MCF 10A (cell line): Measurements from ENCODE around the gene PCSK7. TPM values are rescaled to one million over a fixed set of nuclear protein-coding genes. Genes with fewer than 3 reads are reported as not detected.

Experiments
- BruUV-seq: library from RNA; stranded (reverse); fragments of 400-500 nt; replicated peaks from 2 replicates; lab custom pipeline; 2021; lab: Mats Ljungman, UMichigan
- CTCF ChIA-PET: fragments of 300-600 bp; sonication (Branson Sonifier 250); formaldehyde crosslinking; extraction: SDS; loops from one replicate; lab custom pipeline; 2021; ENCODE audit warnings: antibody characterized with exemption, inconsistent platforms; lab: Yijun Ruan, JAX
- POLR2A ChIA-PET: fragments of 300-600, 350-650 bp; sonication (Branson Sonifier 250); formaldehyde crosslinking; extraction: SDS; loops from one replicate; lab custom pipeline; 2020; ENCODE audit warnings: antibody characterized with exemption, inconsistent platforms; lab: Yijun Ruan, JAX
- DNase-seq: peaks from one replicate; pipeline ENCODE4 v3.0.0-alpha.2; 2018; ENCODE audit not compliant: unreplicated experiment
- H3K27ac Mint-ChIP-seq: one replicate; pipeline ENCODE4 v1.8.0; 2022; ENCODE audit warnings: mild to moderate bottlenecking, low read depth, mixed read lengths; ENCODE audit not compliant: unreplicated experiment
- H3K27me3 Mint-ChIP-seq: one replicate; pipeline ENCODE4 v1.8.0; 2022; ENCODE audit warnings: mixed read lengths; ENCODE audit not compliant: insufficient read depth, unreplicated experiment
- H3K36me3 Mint-ChIP-seq: one replicate; pipeline ENCODE4 v1.8.0; 2022; ENCODE audit warnings: mild to moderate bottlenecking, moderate library complexity, mixed read lengths; ENCODE audit not compliant: insufficient read depth, unreplicated experiment
- H3K4me1 Mint-ChIP-seq: one replicate; pipeline ENCODE4 v1.8.0; 2022; ENCODE audit warnings: mixed read lengths; ENCODE audit not compliant: insufficient read depth, unreplicated experiment
- H3K4me3 Mint-ChIP-seq: one replicate; pipeline ENCODE4 v1.8.0; 2022; ENCODE audit warnings: mild to moderate bottlenecking, moderate library complexity, mixed read lengths; ENCODE audit not compliant: unreplicated experiment
- H3K9me3 Mint-ChIP-seq: one replicate; pipeline ENCODE4 v1.8.0; 2022; ENCODE audit warnings: mixed read lengths; ENCODE audit not compliant: unreplicated experiment
- intact Hi-C: fragments of 100-400 bp; cut with micrococcal nuclease; formaldehyde crosslinking; loops from 2 replicates; pipeline ENCODE4 v1.14.1; 2022
- total RNA-seq: library from RNA; stranded (reverse); gene quantifications from 2 replicates; pipeline ENCODE4 v1.2.3, GENCODE V29; 2022
- TF ChIP-seq, protein P1 (sequence below): fragments of 200-600 bp; IDR thresholded peaks from one replicate; pipeline ENCODE4 v1.8.0; 2022; ENCODE audit warnings: antibody characterized with exemption, mild to moderate bottlenecking; ENCODE audit not compliant: unreplicated experiment

The PCSK7 gene
- total RNA-seq, 1 experiment from 2014 or later: 58.6 TPM

GRCh38 chr11:117220999-117221774 lies 10.7 kb downstream of the PCSK7 start:
- ChIA-PET POLR2A (interaction anchor here (1.3 to 2.1 kb wide), 2 partner anchors 10 to 43 kb away, joined by 4 to 6 read pairs; partner anchors contain the start of genes PCSK7 and SIDT2), CTCF (interaction anchor here (0.6 to 4.2 kb wide), 6 partner anchors 10 to 235 kb away, joined by 3 to 27 read pairs (median 4); partner anchors contain the start of genes PAFAH1B2, PCSK7 and RNF214)
- Mint-ChIP-seq H3K4me3 (no peak overlapping the region), H3K27me3 (no peaks in the 10 kb centered on the region), H3K36me3 (peaks cover 70% of the 10 kb centered on the region), H3K4me1 (peaks cover 14% of the 10 kb centered on the region), H3K9me3 (no peaks in the 10 kb centered on the region), H3K27ac (peak overlapping the region; percentile 89)
- BruUV-seq: no TSS peak
- TF ChIP-seq, protein P1, sequence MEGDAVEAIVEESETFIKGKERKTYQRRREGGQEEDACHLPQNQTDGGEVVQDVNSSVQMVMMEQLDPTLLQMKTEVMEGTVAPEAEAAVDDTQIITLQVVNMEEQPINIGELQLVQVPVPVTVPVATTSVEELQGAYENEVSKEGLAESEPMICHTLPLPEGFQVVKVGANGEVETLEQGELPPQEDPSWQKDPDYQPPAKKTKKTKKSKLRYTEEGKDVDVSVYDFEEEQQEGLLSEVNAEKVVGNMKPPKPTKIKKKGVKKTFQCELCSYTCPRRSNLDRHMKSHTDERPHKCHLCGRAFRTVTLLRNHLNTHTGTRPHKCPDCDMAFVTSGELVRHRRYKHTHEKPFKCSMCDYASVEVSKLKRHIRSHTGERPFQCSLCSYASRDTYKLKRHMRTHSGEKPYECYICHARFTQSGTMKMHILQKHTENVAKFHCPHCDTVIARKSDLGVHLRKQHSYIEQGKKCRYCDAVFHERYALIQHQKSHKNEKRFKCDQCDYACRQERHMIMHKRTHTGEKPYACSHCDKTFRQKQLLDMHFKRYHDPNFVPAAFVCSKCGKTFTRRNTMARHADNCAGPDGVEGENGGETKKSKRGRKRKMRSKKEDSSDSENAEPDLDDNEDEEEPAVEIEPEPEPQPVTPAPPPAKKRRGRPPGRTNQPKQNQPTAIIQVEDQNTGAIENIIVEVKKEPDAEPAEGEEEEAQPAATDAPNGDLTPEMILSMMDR: no peak
- DNase-seq: no peak
- intact Hi-C loops: no loop called here

GRCh38 chr11:117220568-117220967 lies 11.3 kb downstream of the PCSK7 start:
- H3K4me3 Mint-ChIP-seq: no peak overlapping the region

GRCh38 chr11:117219995-117220394 lies 11.9 kb downstream of the PCSK7 start:
- POLR2A ChIA-PET: no interaction called here
- no peaks in the 10 kb centered on the region for H3K9me3 Mint-ChIP-seq
- intact Hi-C loops: no loop called here
- no TSS peak for BruUV-seq
- TF ChIP-seq, protein P1: no peak
- peaks cover 74% of the 10 kb centered on the region for H3K36me3 Mint-ChIP-seq
- DNase-seq: no peak
- H3K27ac Mint-ChIP-seq: peak overlapping the region; percentile 57
- H3K4me1 Mint-ChIP-seq: peaks cover 14% of the 10 kb centered on the region
- H3K4me3 Mint-ChIP-seq: no peak overlapping the region
- H3K27me3 Mint-ChIP-seq: no peaks in the 10 kb centered on the region
- CTCF ChIA-PET: interaction anchor here (0.6 to 4.2 kb wide), 4 partner anchors 9 to 76 kb away, joined by 3 to 27 read pairs (median 4); partner anchors contain the start of genes PAFAH1B2, PCSK7 and RNF214

More at GRCh38 chr11:117220568-117220967, 11.3 kb downstream of the PCSK7 start:
- H3K36me3 Mint-ChIP-seq: peaks cover 73% of the 10 kb centered on the region
- H3K9me3 Mint-ChIP-seq: no peaks in the 10 kb centered on the region
- BruUV-seq: no TSS peak
- intact Hi-C loops: no loop called here
- no peaks in the 10 kb centered on the region for H3K27me3 Mint-ChIP-seq
- DNase-seq: no peak
- peaks cover 14% of the 10 kb centered on the region for H3K4me1 Mint-ChIP-seq
- CTCF ChIA-PET: interaction anchor here (0.7 to 4.2 kb wide), 4 partner anchors 11 to 77 kb away, joined by 3 to 27 read pairs (median 4); partner anchors contain the start of genes PAFAH1B2, PCSK7 and RNF214
- POLR2A ChIA-PET: interaction anchor here (1.3 to 2.1 kb wide), 2 partner anchors 11 to 42 kb away, joined by 4 to 6 read pairs; partner anchors contain the start of genes PCSK7 and SIDT2
- TF ChIP-seq, protein P1: no peak
- no peak overlapping the region for H3K27ac Mint-ChIP-seq

GRCh38 chr11:117219455-117219854 lies 12.4 kb downstream of the PCSK7 start:
- Mint-ChIP-seq H3K4me1 (peaks cover 14% of the 10 kb centered on the region), H3K36me3 (peaks cover 78% of the 10 kb centered on the region), H3K4me3 (no peak overlapping the region), H3K27me3 (no peaks in the 10 kb centered on the region), H3K27ac (peak overlapping the region; percentile 57), H3K9me3 (no peaks in the 10 kb centered on the region)
- POLR2A ChIA-PET: no interaction called here
- CTCF ChIA-PET: interaction anchor here (0.6 to 4.2 kb wide), 3 partner anchors 9 to 15 kb away, joined by 4 to 27 read pairs (median 4); partner anchors contain the start of genes PCSK7 and RNF214
- DNase-seq: no peak
- TF ChIP-seq, protein P1: no peak
- BruUV-seq: no TSS peak
- intact Hi-C loops: no loop called here
